Trophoblast cell (in vitro differentiated cells and primary cell): Measurements from ENCODE around the gene STARD4.

Source experiments
- DNase-seq, 2 donors: peaks; one replicate each; pipeline ENCODE4 v3.0.0-alpha.2; 2016
- H2AFZ ChIP-seq: 2 replicates; pipeline ENCODE4 v1.6.1; 2013; ENCODE audit warnings: low read length, moderate library complexity, mild to moderate bottlenecking; ENCODE audit not compliant: insufficient read depth, poor library complexity
- H2AK5ac ChIP-seq: 2 replicates; pipeline ENCODE4 v1.6.1; 2013; ENCODE audit warnings: mild to moderate bottlenecking, low read length
- H2BK120ac ChIP-seq: 2 replicates; pipeline ENCODE4 v1.6.1; 2013; ENCODE audit warnings: low read length, mild to moderate bottlenecking, moderate library complexity; ENCODE audit not compliant: insufficient read depth, poor library complexity
- H2BK12ac ChIP-seq: 2 replicates; pipeline ENCODE4 v1.6.1; 2013; ENCODE audit warnings: mild to moderate bottlenecking, low read length, moderate library complexity
- H2BK5ac ChIP-seq: 2 replicates; pipeline ENCODE4 v1.6.1; 2013; ENCODE audit warnings: low read length, low read depth, moderate library complexity, mild to moderate bottlenecking; ENCODE audit not compliant: poor library complexity
- H3K14ac ChIP-seq: 2 replicates; pipeline ENCODE4 v1.6.1; 2013; ENCODE audit warnings: mild to moderate bottlenecking, low read length
- H3K18ac ChIP-seq: 2 replicates; pipeline ENCODE4 v1.6.1; 2013; ENCODE audit warnings: mild to moderate bottlenecking, low read length
- H3K23ac ChIP-seq: 2 replicates; pipeline ENCODE4 v1.6.1; 2013; ENCODE audit warnings: low read length
- H3K27ac ChIP-seq: 2 replicates; pipeline ENCODE4 v1.5.1; 2013; ENCODE audit warnings: low read depth, mild to moderate bottlenecking, inconsistent platforms, low read length, moderate library complexity
- H3K27me3 ChIP-seq: 2 replicates; pipeline ENCODE4 v1.6.1; 2013; ENCODE audit warnings: inconsistent platforms, mild to moderate bottlenecking, low read length, moderate library complexity; ENCODE audit not compliant: insufficient read depth
- H3K36me3 ChIP-seq, 2 experiments: 1 replicate in 1 of 2; 2 replicates in 1 of 2; pipeline ENCODE4 v1.6.1; 2013; ENCODE audit warnings: low read length in 2 of 2, mild to moderate bottlenecking in 2 of 2, moderate library complexity in 1 of 2; ENCODE audit not compliant: insufficient read depth in 2 of 2, control insufficient read depth in 1 of 2
- H3K4ac ChIP-seq: 2 replicates; pipeline ENCODE4 v1.6.1; 2013; ENCODE audit warnings: low read depth, mild to moderate bottlenecking, low read length, moderate library complexity
- H3K4me1 ChIP-seq, 2 experiments: 1 replicate in 1 of 2; 2 replicates in 1 of 2; pipeline ENCODE4 v1.6.1; 2013; ENCODE audit warnings: low read length in 2 of 2, mild to moderate bottlenecking in 2 of 2, moderate library complexity in 1 of 2; ENCODE audit not compliant: insufficient read depth in 2 of 2, control insufficient read depth in 1 of 2
- H3K4me2 ChIP-seq: 2 replicates; pipeline ENCODE4 v1.6.1; 2013; ENCODE audit warnings: inconsistent platforms, mild to moderate bottlenecking, low read length, moderate library complexity
- H3K4me3 ChIP-seq: 2 replicates; pipeline ENCODE4 v1.5.1; 2013; ENCODE audit warnings: mild to moderate bottlenecking, low read depth, low read length, inconsistent platforms
- H3K79me1 ChIP-seq: one replicate; pipeline ENCODE4 v1.6.1; 2013; ENCODE audit warnings: low read length
- H3K79me2 ChIP-seq: 2 replicates; pipeline ENCODE4 v1.6.1; 2013; ENCODE audit warnings: low read length, mild to moderate bottlenecking; ENCODE audit not compliant: control insufficient read depth, insufficient read depth, poor library complexity
- H3K9ac ChIP-seq: 2 replicates; pipeline ENCODE4 v1.6.1; 2013; ENCODE audit warnings: mild to moderate bottlenecking, low read length
- H3K9me3 ChIP-seq: 2 replicates; pipeline ENCODE4 v1.6.1; 2013; ENCODE audit warnings: low read depth, mild to moderate bottlenecking, control low read depth, inconsistent platforms, low read length; ENCODE audit not compliant: insufficient read depth
- H4K12ac ChIP-seq: 2 replicates; pipeline ENCODE4 v1.6.1; 2013; ENCODE audit warnings: low read depth, mild to moderate bottlenecking, low read length, moderate library complexity
- H4K8ac ChIP-seq: 2 replicates; pipeline ENCODE4 v1.6.1; 2013; ENCODE audit warnings: low read depth, mild to moderate bottlenecking, low read length, moderate library complexity
- H4K91ac ChIP-seq: one replicate; pipeline ENCODE4 v1.6.1; 2013; ENCODE audit warnings: low read depth, mild to moderate bottlenecking, low read length, moderate library complexity
- WGBS: extraction: QIAGEN DNeasy Blood & Tissue Kit; methylation state at CpG from one replicate; pipeline ENCODE4 v1.1.7; 2013; ENCODE audit warnings: missing lambda C conversion rate; ENCODE audit not compliant: insufficient read length, insufficient coverage; ENCODE audit errors: extremely low coverage; 5-methylcytosine and 5-hydroxymethylcytosine counted together

Gene STARD4

GRCh38 chr5:111507276-111507675 lies 5.1 kb downstream of the STARD4 start:
- no peaks in the 10 kb centered on the region for H3K4me1 ChIP-seq
- no peaks in the 10 kb centered on the region for H3K27me3 ChIP-seq
- no peak overlapping the region for H4K12ac ChIP-seq
- H3K23ac ChIP-seq, result no peak overlapping the region
- H2BK120ac ChIP-seq, result no peak overlapping the region
- peaks cover 4% of the 10 kb centered on the region in 2 experiments for H3K36me3 ChIP-seq
- no peak overlapping the region for H4K91ac ChIP-seq
- no peak overlapping the region for H3K14ac ChIP-seq
- H3K4ac ChIP-seq, result no peak overlapping the region
- H2AK5ac ChIP-seq, result no peak overlapping the region
- H2BK12ac ChIP-seq, result no peak overlapping the region
- H2AFZ ChIP-seq, result no peak overlapping the region
- peak; percentile 9 to 53 for DNase-seq
- no peak overlapping the region for H3K9ac ChIP-seq
- H4K8ac ChIP-seq, result no peak overlapping the region
- no peak overlapping the region for H3K27ac ChIP-seq
- WGBS, result no CpG with 5 or more reads among the region's 4 CpGs
- no peaks in the 10 kb centered on the region for H3K9me3 ChIP-seq
- H3K79me2 ChIP-seq, result peaks cover 10% of the 10 kb centered on the region
- no peak overlapping the region for H3K4me2 ChIP-seq
- H3K18ac ChIP-seq, result no peak overlapping the region
- H3K79me1 ChIP-seq, result peaks cover 6% of the 10 kb centered on the region
- no peak overlapping the region for H2BK5ac ChIP-seq
- H3K4me3 ChIP-seq, result no peak overlapping the region

GRCh38 chr5:111505096-111505495 lies 7.2 kb downstream of the STARD4 start:
- Histone ChIP-seq H3K14ac (no peak overlapping the region), H3K79me1 (no peaks in the 10 kb centered on the region)

GRCh38 chr5:111502956-111503355 lies 9.4 kb downstream of the STARD4 start:
- H2BK120ac ChIP-seq, result no peak overlapping the region
- peaks cover 11 to 13% of the 10 kb centered on the region in 2 experiments for H3K36me3 ChIP-seq
- no peak overlapping the region for H2BK12ac ChIP-seq
- H3K9me3 ChIP-seq, result no peaks in the 10 kb centered on the region
- no peaks in the 10 kb centered on the region for H3K79me1 ChIP-seq
- no peak overlapping the region for H3K4ac ChIP-seq
- H3K79me2 ChIP-seq, result peaks cover 2% of the 10 kb centered on the region
- H3K9ac ChIP-seq, result no peak overlapping the region
- DNase-seq, result peak in 1 of 2 donors; percentile 62
- H4K91ac ChIP-seq, result no peak overlapping the region
- H3K14ac ChIP-seq, result no peak overlapping the region
- H3K18ac ChIP-seq, result no peak overlapping the region
- no peak overlapping the region for H3K4me2 ChIP-seq
- H4K8ac ChIP-seq, result no peak overlapping the region
- no peaks in the 10 kb centered on the region for H3K27me3 ChIP-seq
- H3K27ac ChIP-seq, result no peak overlapping the region
- H2BK5ac ChIP-seq, result no peak overlapping the region
- H4K12ac ChIP-seq, result no peak overlapping the region
- H3K4me1 ChIP-seq, result no peaks in the 10 kb centered on the region
- no peak overlapping the region for H3K4me3 ChIP-seq
- no peak overlapping the region for H3K23ac ChIP-seq
- H2AFZ ChIP-seq, result no peak overlapping the region
- no peak overlapping the region for H2AK5ac ChIP-seq

More at GRCh38 chr5:111505096-111505495, 7.2 kb downstream of the STARD4 start:
- H3K18ac ChIP-seq, result no peak overlapping the region
- H3K27ac ChIP-seq, result no peak overlapping the region
- no peak for DNase-seq
- H3K4me3 ChIP-seq, result no peak overlapping the region
- H3K23ac ChIP-seq, result no peak overlapping the region
- H2BK12ac ChIP-seq, result no peak overlapping the region
- H3K4me1 ChIP-seq, result no peaks in the 10 kb centered on the region
- no peak overlapping the region for H4K91ac ChIP-seq
- no peak overlapping the region for H3K4ac ChIP-seq
- WGBS, result no CpG with 5 or more reads among the region's 1 CpG
- H3K79me2 ChIP-seq, result peaks cover 2% of the 10 kb centered on the region
- H3K36me3 ChIP-seq, result peaks cover 7 to 8% of the 10 kb centered on the region in 2 experiments
- no peaks in the 10 kb centered on the region for H3K27me3 ChIP-seq
- H3K9ac ChIP-seq, result no peak overlapping the region
- no peak overlapping the region for H2BK120ac ChIP-seq
- no peak overlapping the region for H4K8ac ChIP-seq
- no peaks in the 10 kb centered on the region for H3K9me3 ChIP-seq
- H4K12ac ChIP-seq, result no peak overlapping the region
- no peak overlapping the region for H2AFZ ChIP-seq
- no peak overlapping the region for H3K4me2 ChIP-seq
- no peak overlapping the region for H2AK5ac ChIP-seq
- no peak overlapping the region for H2BK5ac ChIP-seq

GRCh38 chr5:111498346-111498745 lies 14.0 kb downstream of the STARD4 start:
- no peak overlapping the region for H4K91ac ChIP-seq

More at GRCh38 chr5:111498346-111498745, 14.0 kb downstream of the STARD4 start:
- DNase-seq, result no peak
- Histone ChIP-seq H3K18ac (no peak overlapping the region), H3K27ac (no peak overlapping the region), H2BK12ac (no peak overlapping the region), H3K23ac (no peak overlapping the region), H3K27me3 (no peaks in the 10 kb centered on the region), H2BK5ac (no peak overlapping the region), H3K9ac (no peak overlapping the region), H2AFZ (no peak overlapping the region), H3K14ac (no peak overlapping the region), H3K4me3 (no peak overlapping the region), H3K79me2 (no peaks in the 10 kb centered on the region), H3K4ac (no peak overlapping the region), H3K9me3 (no peaks in the 10 kb centered on the region), H3K4me2 (no peak overlapping the region), H3K79me1 (peaks cover 5% of the 10 kb centered on the region), H4K8ac (no peak overlapping the region), H2AK5ac (no peak overlapping the region), H2BK120ac (no peak overlapping the region), H3K4me1 (no peaks in the 10 kb centered on the region), H4K12ac (no peak overlapping the region), H3K36me3 (peaks cover 9 to 13% of the 10 kb centered on the region in 2 experiments)
- WGBS, result no CpG with 5 or more reads among the region's 1 CpG
